Measurements from ENCODE around the gene ARHGAP31.

The ARHGAP31 gene

GRCh38 chr3:119293871-119294695 is at the start of gene ARHGAP31:
Gene ARHGAP31, plus strand, starts transcription at chr3:119294383. Its CDS starts 522 bp downstream, at chr3:119294905.
- H3K27me3 ChIP-seq, result peaks cover 30% of the 10 kb centered on the region
- peak within 1 kb of the TSS; percentile 58 to 60 for H3K4me3 ChIP-seq (ENCODE audit: low read depth in 1 of 2, low read length in 1 of 2)
- H3K9me3 ChIP-seq, result no peaks in the 10 kb centered on the region
- TF ChIP-seq CTCF (IDR thresholded peaks at IDR 0.05), result no peak
- H3K4me1 ChIP-seq (ENCODE audit: control insufficient read depth in 1 of 2, insufficient read depth in 1 of 2, low read depth in 1 of 2, low read length in 1 of 2), result peaks cover 15 to 20% of the 10 kb centered on the region in 2 experiments
- H3K36me3 ChIP-seq, result no peaks in the 10 kb centered on the region
- H3K27ac ChIP-seq, result peak within 1 kb of the TSS; percentile 39

- TF ChIP-seq CTCF (IDR thresholded peaks at IDR 0.05), result no peak
These were observed 48.4 kb upstream of the ARHGAP31 start for GRCh38 chr3:119245778-119246177.

GRCh38 chr3:119255214-119255613 is 39.0 kb upstream of the ARHGAP31 start:
- no peak overlapping the region for H3K27ac ChIP-seq
- no peaks in the 10 kb centered on the region for H3K4me1 ChIP-seq (ENCODE audit: control insufficient read depth in 1 of 2, insufficient read depth in 1 of 2, low read depth in 1 of 2, low read length in 1 of 2)
- TF ChIP-seq CTCF (IDR thresholded peaks at IDR 0.05), result no peak
- H3K9me3 ChIP-seq, result no peaks in the 10 kb centered on the region
- H3K27me3 ChIP-seq, result no peaks in the 10 kb centered on the region
- H3K36me3 ChIP-seq, result no peaks in the 10 kb centered on the region
- H3K4me3 ChIP-seq (ENCODE audit: low read depth in 1 of 2, low read length in 1 of 2), result no peak overlapping the region

More at GRCh38 chr3:119245778-119246177, 48.4 kb upstream of the ARHGAP31 start:
- Histone ChIP-seq H3K27me3 (no peaks in the 10 kb centered on the region), H3K4me1 (ENCODE audit: control insufficient read depth in 1 of 2, insufficient read depth in 1 of 2, low read depth in 1 of 2, low read length in 1 of 2) (peaks cover 7 to 9% of the 10 kb centered on the region in 2 experiments), H3K27ac (no peak overlapping the region), H3K4me3 (ENCODE audit: low read depth in 1 of 2, low read length in 1 of 2) (no peak overlapping the region), H3K36me3 (no peaks in the 10 kb centered on the region), H3K9me3 (no peaks in the 10 kb centered on the region)

- H3K9me3 ChIP-seq, result no peaks in the 10 kb centered on the region
- H3K27me3 ChIP-seq, result no peaks in the 10 kb centered on the region
- no peaks in the 10 kb centered on the region for H3K36me3 ChIP-seq
- H3K27ac ChIP-seq, result no peak overlapping the region
- no peaks in the 10 kb centered on the region for H3K4me1 ChIP-seq (ENCODE audit: control insufficient read depth in 1 of 2, insufficient read depth in 1 of 2, low read depth in 1 of 2, low read length in 1 of 2)
- TF ChIP-seq CTCF (IDR thresholded peaks at IDR 0.05), result no peak
- no peak overlapping the region for H3K4me3 ChIP-seq (ENCODE audit: low read depth in 1 of 2, low read length in 1 of 2)
These were observed 37.1 kb upstream of the ARHGAP31 start for GRCh38 chr3:119257111-119257510.

- Histone ChIP-seq H3K4me1 (ENCODE audit: control insufficient read depth in 1 of 2, insufficient read depth in 1 of 2, low read depth in 1 of 2, low read length in 1 of 2) (no peaks in the 10 kb centered on the region), H3K9me3 (no peaks in the 10 kb centered on the region), H3K27me3 (no peaks in the 10 kb centered on the region), H3K4me3 (ENCODE audit: low read depth in 1 of 2, low read length in 1 of 2) (no peak overlapping the region), H3K36me3 (no peaks in the 10 kb centered on the region), H3K27ac (no peak overlapping the region)
- TF ChIP-seq CTCF (IDR thresholded peaks at IDR 0.05), result no peak
These were observed 36.4 kb upstream of the ARHGAP31 start for GRCh38 chr3:119257654-119258410.
